H9 (cell line): ENCODE measurements around the gene TMEM114. TPM values are rescaled to one million over a fixed set of nuclear protein-coding genes. Genes with fewer than 3 reads are reported as not detected.

ENCODE experiments used
- DNase-seq: peaks from one replicate; pipeline ENCODE4 v3.0.0-alpha.2; 2017
- H2AFZ ChIP-seq: one replicate; pipeline ENCODE4 v1.6.1; 2013; ENCODE audit warnings: mild to moderate bottlenecking, low read length, control low read depth, moderate library complexity
- H2AK5ac ChIP-seq: 2 replicates; pipeline ENCODE4 v1.6.1; 2013; ENCODE audit warnings: low read length, control low read depth, mixed read lengths; ENCODE audit not compliant: insufficient read length
- H2BK120ac ChIP-seq: one replicate; pipeline ENCODE4 v1.6.1; 2013; ENCODE audit warnings: low read depth, mild to moderate bottlenecking, low read length, control low read depth, inconsistent platforms; ENCODE audit not compliant: poor library complexity, severe bottlenecking
- H2BK12ac ChIP-seq: 2 replicates; pipeline ENCODE4 v1.6.1; 2013; ENCODE audit warnings: low read length, control low read depth, mixed read lengths, low read depth; ENCODE audit not compliant: insufficient read length
- H2BK15ac ChIP-seq: 2 replicates; pipeline ENCODE4 v1.6.1; 2013; ENCODE audit warnings: low read depth, low read length, control low read depth
- H2BK20ac ChIP-seq: one replicate; pipeline ENCODE4 v1.6.1; 2013; ENCODE audit warnings: low read depth, mild to moderate bottlenecking, low read length, control low read depth, inconsistent platforms; ENCODE audit not compliant: poor library complexity, severe bottlenecking
- H2BK5ac ChIP-seq: 2 replicates; pipeline ENCODE4 v1.6.1; 2013; ENCODE audit warnings: low read length, control low read depth, mixed read lengths; ENCODE audit not compliant: insufficient read length
- H3K14ac ChIP-seq: 2 replicates; pipeline ENCODE4 v1.6.1; 2013; ENCODE audit warnings: low read length, control low read depth; ENCODE audit not compliant: insufficient read depth
- H3K18ac ChIP-seq: 2 replicates; pipeline ENCODE4 v1.6.1; 2013; ENCODE audit warnings: low read depth, mild to moderate bottlenecking, mixed read lengths, low read length, control low read depth; ENCODE audit not compliant: insufficient read length
- H3K23ac ChIP-seq: 2 replicates; pipeline ENCODE4 v1.6.1; 2013; ENCODE audit warnings: low read length, control low read depth, mixed read lengths, low read depth; ENCODE audit not compliant: insufficient read length
- H3K23me2 ChIP-seq: 2 replicates; pipeline ENCODE4 v1.6.1; 2013; ENCODE audit warnings: low read depth, mild to moderate bottlenecking, mixed read lengths, low read length, control low read depth; ENCODE audit not compliant: insufficient read length, poor library complexity, severe bottlenecking
- H3K27ac ChIP-seq: 2 replicates; pipeline ENCODE4 v1.5.1; 2013; ENCODE audit warnings: low read length, control low read depth, mixed read lengths, low read depth; ENCODE audit not compliant: insufficient read length
- H3K27me3 ChIP-seq: 2 replicates; pipeline ENCODE4 v1.6.1; 2013; ENCODE audit warnings: low read length, control low read depth, inconsistent platforms; ENCODE audit not compliant: insufficient read depth
- H3K4ac ChIP-seq: 2 replicates; pipeline ENCODE4 v1.6.1; 2013; ENCODE audit warnings: low read depth, mild to moderate bottlenecking, control low read depth, inconsistent platforms, low read length, moderate library complexity
- H3K4me1 ChIP-seq: 2 replicates; pipeline ENCODE4 v1.6.1; 2013; ENCODE audit warnings: low read length, control low read depth, inconsistent platforms; ENCODE audit not compliant: insufficient read depth
- H3K4me2 ChIP-seq: 2 replicates; pipeline ENCODE4 v1.6.1; 2013; ENCODE audit warnings: low read length, control low read depth, mixed read lengths; ENCODE audit not compliant: insufficient read length, insufficient read depth
- H3K56ac ChIP-seq: 2 replicates; pipeline ENCODE4 v1.6.1; 2013; ENCODE audit warnings: low read depth, mild to moderate bottlenecking, mixed read lengths, low read length, control low read depth; ENCODE audit not compliant: insufficient read length
- H3K79me1 ChIP-seq: 2 replicates; pipeline ENCODE4 v1.6.1; 2013; ENCODE audit warnings: low read depth, mild to moderate bottlenecking, moderate library complexity, low read length, control low read depth, inconsistent platforms; ENCODE audit not compliant: insufficient read depth, poor library complexity, severe bottlenecking
- H3K79me2 ChIP-seq: 2 replicates; pipeline ENCODE4 v1.6.1; 2013; ENCODE audit warnings: low read length, control low read depth, inconsistent platforms; ENCODE audit not compliant: insufficient read depth
- H3K9ac ChIP-seq: 2 replicates; pipeline ENCODE4 v1.6.1; 2013; ENCODE audit warnings: low read length, control low read depth, mixed read lengths; ENCODE audit not compliant: insufficient read length; ENCODE audit errors: extremely low read depth
- H3K9me3 ChIP-seq: one replicate; pipeline ENCODE4 v1.6.1; 2013; ENCODE audit warnings: low read depth, low read length, inconsistent platforms; ENCODE audit not compliant: control insufficient read depth
- H3T11ph ChIP-seq: one replicate; pipeline ENCODE4 v1.6.1; 2013; ENCODE audit warnings: mild to moderate bottlenecking, low read length, control low read depth, inconsistent platforms
- H4K20me1 ChIP-seq: one replicate; pipeline ENCODE4 v1.6.1; 2013; ENCODE audit not compliant: control insufficient read depth, insufficient read length, insufficient read depth
- H4K5ac ChIP-seq: 2 replicates; pipeline ENCODE4 v1.6.1; 2013; ENCODE audit warnings: low read depth, mild to moderate bottlenecking, mixed read lengths, low read length, control low read depth; ENCODE audit not compliant: insufficient read length
- H4K8ac ChIP-seq: replicated peaks from 2 replicates; pipeline ENCODE4 v1.6.1; 2013; ENCODE audit warnings: low read length, control low read depth, mixed read lengths, low read depth; ENCODE audit not compliant: insufficient read length
- H4K91ac ChIP-seq: 2 replicates; pipeline ENCODE4 v1.6.1; 2013; ENCODE audit warnings: low read depth, mild to moderate bottlenecking, moderate library complexity, mixed read lengths, low read length, control low read depth; ENCODE audit not compliant: insufficient read length
- H3K27ac Mint-ChIP-seq, 3 experiments: 2 replicates in 2 of 3; 3 replicates in 1 of 3; pipeline ENCODE4 v1.8.0; 2020 to 2021; ENCODE audit warnings: mixed read lengths in 3 of 3, mild to moderate bottlenecking in 1 of 3, moderate library complexity in 1 of 3
- H3K27me3 Mint-ChIP-seq: 2 replicates; pipeline ENCODE4 v1.8.0; 2021; ENCODE audit warnings: low read depth, mild to moderate bottlenecking, moderate library complexity, mixed read lengths
- H3K36me3 Mint-ChIP-seq, 3 experiments: 2 replicates in 2 of 3; 3 replicates in 1 of 3; pipeline ENCODE4 v1.8.0; 2020 to 2021; ENCODE audit warnings: low read depth in 3 of 3, mixed read lengths in 3 of 3; ENCODE audit not compliant: insufficient read depth in 1 of 3
- H3K4me1 Mint-ChIP-seq, 2 experiments: 2 replicates each; pipeline ENCODE4 v1.8.0; 2020; ENCODE audit warnings: mixed read lengths in 2 of 2
- H3K4me3 Mint-ChIP-seq, 2 experiments: 2 replicates in 1 of 2; 3 replicates in 1 of 2; pipeline ENCODE4 v1.8.0; 2020 to 2021; ENCODE audit warnings: mild to moderate bottlenecking in 2 of 2, mixed read lengths in 2 of 2, moderate library complexity in 1 of 2
- H3K9me3 Mint-ChIP-seq, 2 experiments: 2 replicates in 1 of 2; 3 replicates in 1 of 2; pipeline ENCODE4 v1.8.0; 2020; ENCODE audit warnings: mild to moderate bottlenecking in 2 of 2, mixed read lengths in 2 of 2, moderate library complexity in 1 of 2
- WGBS: extraction: QIAGEN DNeasy Blood & Tissue Kit; methylation state at CpG from one replicate; pipeline ENCODE4 v1.1.7; 2013; ENCODE audit warnings: missing lambda C conversion rate, low lambda C conversion rate, mixed read lengths; ENCODE audit not compliant: insufficient read length; ENCODE audit errors: extremely low coverage; 5-methylcytosine and 5-hydroxymethylcytosine counted together
- total RNA-seq: library from RNA; stranded (reverse); gene quantifications from 2 replicates; pipeline ENCODE4 v1.2.1, GENCODE V29; 2021
- TF ChIP-seq, protein P1 (sequence below): fragments of 200-600 bp; sonication (generic); conservative IDR thresholded peaks from 3 replicates; pipeline ENCODE4 v1.8.0; 2021; ENCODE audit warnings: antibody characterized with exemption, mild to moderate bottlenecking

TMEM114 gene
- total RNA-seq, 1 experiment from 2014 or later = 0.33 TPM

DNA sequence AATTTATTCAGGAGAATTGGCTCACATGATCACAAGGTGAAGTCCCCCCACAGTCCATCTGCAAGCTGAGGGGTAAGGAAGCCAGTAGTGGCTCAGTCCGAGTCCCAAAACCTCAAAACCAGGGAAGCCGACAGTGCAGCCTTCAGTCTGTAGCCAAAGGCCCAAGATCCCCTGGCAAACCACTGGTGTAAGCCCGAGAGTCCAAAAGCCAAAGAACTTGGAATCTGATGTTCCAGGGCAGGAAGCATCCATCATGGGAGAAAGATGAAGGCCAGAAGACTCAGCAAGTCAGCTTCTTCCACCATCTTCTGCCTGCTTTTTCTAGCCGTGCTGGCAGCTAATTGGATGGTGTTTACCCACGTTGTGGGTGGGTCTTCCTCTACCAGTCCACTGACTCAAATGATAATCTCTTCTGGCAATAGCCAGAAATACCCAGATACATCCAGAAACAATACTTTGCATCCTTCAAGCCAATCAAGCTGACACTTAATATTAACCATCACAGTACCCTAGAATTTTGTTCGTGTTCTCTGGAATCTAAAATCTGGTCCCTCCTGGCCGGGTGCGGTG, 40.4 kb downstream of the TMEM114 start:
- Histone ChIP-seq H2BK15ac (no peak overlapping the region), H3K79me2 (no peaks in the 10 kb centered on the region), H3T11ph (no peak overlapping the region), H2BK5ac (no peak overlapping the region), H2BK120ac (no peak overlapping the region), H3K14ac (no peak overlapping the region), H4K20me1 (no peaks in the 10 kb centered on the region), H2BK20ac (no peak overlapping the region), H3K79me1 (no peaks in the 10 kb centered on the region), H3K9me3 (no peaks in the 10 kb centered on the region), H3K23ac (no peak overlapping the region), H2BK12ac (no peak overlapping the region), H3K4ac (no peak overlapping the region), H3K18ac (no peak overlapping the region), H3K4me2 (no peak overlapping the region), H4K5ac (no peak overlapping the region), H3K27me3 (no peaks in the 10 kb centered on the region), H3K56ac (no peak overlapping the region), H3K23me2 (no peaks in the 10 kb centered on the region), H2AFZ (no peak overlapping the region), H3K4me1 (no peaks in the 10 kb centered on the region), H3K27ac (no peak overlapping the region), H3K9ac (no peak overlapping the region), H2AK5ac (no peak overlapping the region), H4K91ac (no peak overlapping the region), H4K8ac (no peak overlapping the region)
- Mint-ChIP-seq H3K4me1 (peaks cover 15 to 23% of the 10 kb centered on the region in 2 experiments), H3K36me3 (no peaks in the 10 kb centered on the region), H3K9me3 (peaks cover 0 to 6% of the 10 kb centered on the region in 2 experiments; a peak in 1 of 5 replicates), H3K27ac (0 out of 7 replicates have a peak overlapping the region, but pooled peaks of 1 of the 3 experiments have one; percentile 19), H3K27me3 (peaks cover 75% of the 10 kb centered on the region), H3K4me3 (no peak overlapping the region)
- WGBS = no CpG with 5 or more reads among the region's 8 CpGs
- TF ChIP-seq, protein P1, sequence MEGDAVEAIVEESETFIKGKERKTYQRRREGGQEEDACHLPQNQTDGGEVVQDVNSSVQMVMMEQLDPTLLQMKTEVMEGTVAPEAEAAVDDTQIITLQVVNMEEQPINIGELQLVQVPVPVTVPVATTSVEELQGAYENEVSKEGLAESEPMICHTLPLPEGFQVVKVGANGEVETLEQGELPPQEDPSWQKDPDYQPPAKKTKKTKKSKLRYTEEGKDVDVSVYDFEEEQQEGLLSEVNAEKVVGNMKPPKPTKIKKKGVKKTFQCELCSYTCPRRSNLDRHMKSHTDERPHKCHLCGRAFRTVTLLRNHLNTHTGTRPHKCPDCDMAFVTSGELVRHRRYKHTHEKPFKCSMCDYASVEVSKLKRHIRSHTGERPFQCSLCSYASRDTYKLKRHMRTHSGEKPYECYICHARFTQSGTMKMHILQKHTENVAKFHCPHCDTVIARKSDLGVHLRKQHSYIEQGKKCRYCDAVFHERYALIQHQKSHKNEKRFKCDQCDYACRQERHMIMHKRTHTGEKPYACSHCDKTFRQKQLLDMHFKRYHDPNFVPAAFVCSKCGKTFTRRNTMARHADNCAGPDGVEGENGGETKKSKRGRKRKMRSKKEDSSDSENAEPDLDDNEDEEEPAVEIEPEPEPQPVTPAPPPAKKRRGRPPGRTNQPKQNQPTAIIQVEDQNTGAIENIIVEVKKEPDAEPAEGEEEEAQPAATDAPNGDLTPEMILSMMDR = no peak
- DNase-seq = no peak
